Colonic mucosa (tissue), 4 donors: Measurements from ENCODE around the gene ACOXL. TPM values are rescaled to one million over a fixed set of nuclear protein-coding genes. Genes with fewer than 3 reads are reported as not detected.

Experiments
- DNase-seq: peaks from one replicate; pipeline ENCODE4 v3.0.0-alpha.2; 2020
- H3K27ac ChIP-seq: fragments of 200-600 bp; one replicate; pipeline ENCODE4 v1.8.0; 2021
- H3K27me3 ChIP-seq: fragments of 200-600 bp; one replicate; pipeline ENCODE4 v1.8.0; 2021
- H3K36me3 ChIP-seq: fragments of 200-600 bp; one replicate; pipeline ENCODE4 v1.8.0; 2021
- H3K4me1 ChIP-seq: fragments of 200-600 bp; one replicate; pipeline ENCODE4 v1.8.0; 2021; ENCODE audit warnings: mild to moderate bottlenecking
- H3K4me3 ChIP-seq: fragments of 200-600 bp; one replicate; pipeline ENCODE4 v1.8.0; 2021
- H3K9ac ChIP-seq, 2 donors: one replicate each; pipeline ENCODE4 v1.7.0; 2013; ENCODE audit warnings: control low read depth in 2 of 2, low read depth in 2 of 2, low read length in 2 of 2
- H3K9me3 ChIP-seq: fragments of 200-600 bp; one replicate; pipeline ENCODE4 v1.8.0; 2021
- intact Hi-C: fragments of 100-400 bp; cut with DNase I; formaldehyde crosslinking; loops from one replicate; pipeline ENCODE4 v1.14.1; 2022
- total RNA-seq, 2 donors: library from RNA; stranded (reverse); fragmentation: NEBNext Ultra II Directional in 1 of 2; extraction: Animal tissue kit (Norgen Biotek cat#: 25700) in 1 of 2; gene quantifications; one replicate each; pipeline ENCODE4 v1.2.1, GENCODE V29; 2021
- TF ChIP-seq, protein P1 (sequence below): fragments of 200-600 bp; IDR thresholded peaks from one replicate; pipeline ENCODE4 v1.8.0; 2022; ENCODE audit warnings: antibody characterized with exemption, mild to moderate bottlenecking
- donor health status: healthy.
- donor health status: DM: no; HTN: no; CAD: no.
- donor health status: DM: no; HTN: no; CAD: no.

Gene ACOXL
- total RNA-seq, 2 donors from 2014 or later: 0.32 to 0.82 TPM

DNA sequence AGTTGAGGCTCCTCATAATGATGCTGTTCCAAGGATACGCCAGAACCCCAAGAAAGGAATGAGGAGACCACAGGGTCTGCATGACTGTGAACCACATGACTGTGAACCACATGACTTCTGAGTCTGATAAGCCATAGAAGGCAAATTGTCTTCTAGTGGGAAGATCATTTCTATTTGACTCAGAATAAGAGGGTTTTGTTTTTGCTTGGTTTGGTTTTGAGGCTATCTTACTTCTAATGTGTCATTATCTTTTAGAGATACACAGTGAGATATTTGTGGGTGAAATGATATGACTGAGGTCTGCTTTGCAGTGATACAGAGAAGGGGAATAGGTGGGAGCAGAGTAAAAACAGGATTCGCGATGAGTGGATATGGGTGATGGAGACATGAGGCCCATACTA is 359.4 kb downstream of the ACOXL start:
- intact Hi-C loops: no loop called here
- H3K27ac ChIP-seq: no peak overlapping the region
- H3K9me3 ChIP-seq: no peaks in the 10 kb centered on the region
- H3K36me3 ChIP-seq: no peaks in the 10 kb centered on the region
- H3K9ac ChIP-seq: no peak overlapping the region
- DNase-seq: no peak
- no peaks in the 10 kb centered on the region for H3K27me3 ChIP-seq
- H3K4me3 ChIP-seq: no peak overlapping the region
- H3K4me1 ChIP-seq: no peaks in the 10 kb centered on the region
- TF ChIP-seq, protein P1, sequence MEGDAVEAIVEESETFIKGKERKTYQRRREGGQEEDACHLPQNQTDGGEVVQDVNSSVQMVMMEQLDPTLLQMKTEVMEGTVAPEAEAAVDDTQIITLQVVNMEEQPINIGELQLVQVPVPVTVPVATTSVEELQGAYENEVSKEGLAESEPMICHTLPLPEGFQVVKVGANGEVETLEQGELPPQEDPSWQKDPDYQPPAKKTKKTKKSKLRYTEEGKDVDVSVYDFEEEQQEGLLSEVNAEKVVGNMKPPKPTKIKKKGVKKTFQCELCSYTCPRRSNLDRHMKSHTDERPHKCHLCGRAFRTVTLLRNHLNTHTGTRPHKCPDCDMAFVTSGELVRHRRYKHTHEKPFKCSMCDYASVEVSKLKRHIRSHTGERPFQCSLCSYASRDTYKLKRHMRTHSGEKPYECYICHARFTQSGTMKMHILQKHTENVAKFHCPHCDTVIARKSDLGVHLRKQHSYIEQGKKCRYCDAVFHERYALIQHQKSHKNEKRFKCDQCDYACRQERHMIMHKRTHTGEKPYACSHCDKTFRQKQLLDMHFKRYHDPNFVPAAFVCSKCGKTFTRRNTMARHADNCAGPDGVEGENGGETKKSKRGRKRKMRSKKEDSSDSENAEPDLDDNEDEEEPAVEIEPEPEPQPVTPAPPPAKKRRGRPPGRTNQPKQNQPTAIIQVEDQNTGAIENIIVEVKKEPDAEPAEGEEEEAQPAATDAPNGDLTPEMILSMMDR: no peak

DNA sequence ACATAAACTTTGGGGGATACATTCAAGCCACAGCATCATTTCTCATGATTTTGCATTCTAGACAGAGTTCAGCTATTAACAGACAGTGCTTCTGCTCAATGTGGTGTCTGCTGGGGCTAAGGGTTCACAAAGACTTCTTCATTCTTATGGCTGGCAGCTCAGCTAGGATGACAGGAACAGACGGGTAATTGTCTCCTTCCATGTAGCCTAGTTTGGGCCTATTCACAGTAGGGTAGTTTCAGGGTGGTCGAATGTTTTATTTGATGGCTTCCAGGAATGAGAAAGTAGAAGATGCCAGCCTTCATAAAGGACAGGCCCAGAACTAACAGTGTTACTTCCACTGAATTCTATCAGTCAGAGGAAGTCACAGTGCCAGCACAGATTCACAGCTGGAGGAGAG is 362.3 kb downstream of the ACOXL start:
- TF ChIP-seq, protein P1: no peak
- no peak overlapping the region for H3K27ac ChIP-seq
- no peak for DNase-seq
- H3K27me3 ChIP-seq: no peaks in the 10 kb centered on the region
- no peak overlapping the region for H3K4me3 ChIP-seq
- H3K4me1 ChIP-seq: no peaks in the 10 kb centered on the region
- H3K9ac ChIP-seq: no peak overlapping the region
- H3K9me3 ChIP-seq: no peaks in the 10 kb centered on the region
- intact Hi-C loops: no loop called here
- H3K36me3 ChIP-seq: no peaks in the 10 kb centered on the region

DNA sequence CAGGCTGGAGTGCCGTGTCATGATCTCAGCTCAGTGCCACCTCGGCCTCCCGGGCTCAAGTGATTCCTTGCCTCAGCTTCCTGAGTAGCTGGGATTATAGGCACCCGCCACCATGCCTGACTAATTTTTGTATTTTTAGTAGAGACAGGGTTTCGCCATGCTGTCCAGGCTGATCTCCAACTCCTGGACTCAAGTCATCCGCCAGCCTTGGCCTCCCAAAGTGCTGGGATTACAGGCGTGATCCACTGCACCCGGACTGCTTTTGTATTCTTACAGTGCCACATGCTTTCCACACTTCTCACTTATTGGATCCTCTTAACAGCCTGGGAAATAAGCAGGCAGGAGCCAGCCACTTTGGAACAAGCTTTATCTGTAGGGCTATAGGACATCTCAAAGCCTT is 363.1 kb downstream of the ACOXL start:
- no peak overlapping the region for H3K4me3 ChIP-seq
- intact Hi-C loops: no loop called here

DNA sequence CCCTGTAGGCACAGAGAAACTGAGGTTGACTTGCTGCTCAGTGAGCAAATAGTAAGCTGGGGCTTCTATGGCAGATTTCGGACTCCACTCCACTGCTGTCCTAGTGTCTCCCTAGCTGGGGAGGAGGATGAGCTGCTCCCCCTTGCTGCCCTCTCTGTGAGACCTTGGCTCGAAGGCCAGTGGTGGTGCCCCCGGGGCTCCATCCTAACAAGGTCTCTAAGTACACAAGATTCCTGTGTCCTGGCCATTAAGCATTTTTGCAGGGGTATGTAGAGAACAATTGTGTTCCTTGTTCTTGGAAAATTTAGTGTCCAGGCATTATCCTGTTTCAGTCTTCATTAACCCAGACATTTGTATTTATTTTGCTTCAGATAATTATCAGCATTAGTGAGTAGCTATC is 367.0 kb downstream of the ACOXL start:
- Histone ChIP-seq H3K36me3 (no peaks in the 10 kb centered on the region), H3K27me3 (no peaks in the 10 kb centered on the region), H3K4me1 (no peaks in the 10 kb centered on the region), H3K4me3 (no peak overlapping the region), H3K9ac (no peak overlapping the region), H3K9me3 (no peaks in the 10 kb centered on the region), H3K27ac (no peak overlapping the region)
- intact Hi-C loops: no loop called here
- TF ChIP-seq, protein P1: no peak
- no peak for DNase-seq

More for the DNA sequence above, 363.1 kb downstream of the ACOXL start:
- DNase-seq: no peak
- TF ChIP-seq, protein P1: no peak
- Histone ChIP-seq H3K4me1 (no peaks in the 10 kb centered on the region), H3K36me3 (no peaks in the 10 kb centered on the region), H3K27me3 (no peaks in the 10 kb centered on the region), H3K9me3 (no peaks in the 10 kb centered on the region), H3K27ac (no peak overlapping the region), H3K9ac (no peak overlapping the region)

DNA sequence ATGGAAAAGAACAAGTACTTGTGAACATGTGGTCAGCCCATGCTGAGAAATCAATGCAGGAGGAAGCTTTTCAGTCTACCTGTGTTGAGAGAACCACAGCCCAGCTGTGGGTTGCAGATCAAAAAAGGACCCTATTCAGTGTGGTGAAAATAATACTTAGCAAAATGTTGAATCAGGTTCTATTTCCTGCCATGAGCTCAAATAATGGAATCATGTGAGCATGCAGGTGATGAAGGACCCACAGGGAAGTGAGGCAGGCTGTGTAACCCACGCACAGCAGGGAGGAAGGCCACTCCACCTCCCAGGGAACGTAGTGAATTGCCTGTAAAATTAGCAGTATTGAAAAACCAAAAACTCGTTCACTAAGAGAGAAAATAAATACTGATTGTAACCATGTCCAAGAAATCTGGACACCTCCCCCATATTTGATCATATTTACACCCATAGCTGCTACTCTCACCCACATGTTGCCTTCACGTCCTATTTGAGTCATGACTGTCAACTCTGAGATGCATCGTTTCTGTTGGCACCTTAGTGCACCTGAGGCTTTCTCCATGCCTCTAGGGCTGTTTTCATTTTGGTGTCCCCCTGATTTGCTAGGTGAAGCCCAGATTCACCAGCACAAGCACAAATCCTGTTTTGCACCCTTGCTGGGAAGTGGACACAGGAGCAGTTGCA is 367.9 kb downstream of the ACOXL start:
- no peaks in the 10 kb centered on the region for H3K36me3 ChIP-seq
- H3K27me3 ChIP-seq: no peaks in the 10 kb centered on the region
- H3K4me3 ChIP-seq: no peak overlapping the region
- H3K9ac ChIP-seq: no peak overlapping the region
- no peaks in the 10 kb centered on the region for H3K9me3 ChIP-seq
- H3K27ac ChIP-seq: no peak overlapping the region
- no peak for DNase-seq
- TF ChIP-seq, protein P1: no peak
- intact Hi-C loops: no loop called here
- no peaks in the 10 kb centered on the region for H3K4me1 ChIP-seq
